MM.1S (cell line): ENCODE measurements around the gene ABCB9.

Source experiments
- CTCF ChIP-seq: fragments of 300-600 bp; sonication (generic); IDR thresholded peaks from 2 replicates; pipeline ENCODE4 v1.5.1; 2016; ENCODE audit warnings: antibody characterized with exemption, low read length, mixed read lengths
- EZH2 ChIP-seq: fragments of 300-600 bp; sonication (generic); optimal IDR thresholded peaks from 2 replicates; pipeline ENCODE3; 2017; ENCODE audit warnings: low read depth, mild to moderate bottlenecking, antibody characterized with exemption, low read length, mixed read lengths
- EZH2phosphoT487 ChIP-seq: fragments of 300-600 bp; sonication (generic); IDR thresholded peaks from 2 replicates; pipeline ENCODE4 v1.6.1; 2018; ENCODE audit warnings: antibody characterized with exemption, low read length

- TF ChIP-seq EZH2phosphoT487: no peak
- no peak for TF ChIP-seq CTCF
- TF ChIP-seq EZH2: no peak
Measured at GRCh38 chr12:122948605-122949004, 17.7 kb downstream of the ABCB9 start.
